OCI-LY1 (cell line): ENCODE data around the gene QRICH1.

Experiments
- CTCF ChIP-seq: fragments of 200-600 bp; sonication (generic), shearing (Covaris generic); IDR thresholded peaks from 2 replicates; pipeline ENCODE4 v1.5.1; 2017; ENCODE audit warnings: mild to moderate bottlenecking, antibody characterized with exemption, low read length, moderate library complexity, mixed read lengths
- EZH2 ChIP-seq: fragments of 200-600 bp; sonication (generic), shearing (Covaris generic); IDR thresholded peaks from 2 replicates; pipeline ENCODE4 v1.8.0; 2017; ENCODE audit warnings: borderline replicate concordance, mixed run types, mild to moderate bottlenecking, antibody characterized with exemption, low read length, moderate library complexity, mixed read lengths

GRCh38 chr3:49124991-49125670 lies 31.3 kb upstream of the QRICH1 start:
- TF ChIP-seq CTCF, result peak; percentile 68
- TF ChIP-seq EZH2, result no peak
